CD4-positive, alpha-beta T cell treated with Interleukin-6 for 4 hours (primary cell): ENCODE measurements around the gene EFR3B.
"Not testable (repeated sequence)": the region's sequence is repeated elsewhere in the genome, so short reads cannot be mapped to it uniquely, and the experiment has no call there.

Experiments
- DNase-seq: peaks from one replicate; pipeline ENCODE4 v3.0.0-alpha.2; 2020; ENCODE audit warnings: mixed read lengths

Gene EFR3B

GRCh38 chr2:25151718-25152117 lies 109.8 kb downstream of the EFR3B start:
- no peak for DNase-seq

DNA sequence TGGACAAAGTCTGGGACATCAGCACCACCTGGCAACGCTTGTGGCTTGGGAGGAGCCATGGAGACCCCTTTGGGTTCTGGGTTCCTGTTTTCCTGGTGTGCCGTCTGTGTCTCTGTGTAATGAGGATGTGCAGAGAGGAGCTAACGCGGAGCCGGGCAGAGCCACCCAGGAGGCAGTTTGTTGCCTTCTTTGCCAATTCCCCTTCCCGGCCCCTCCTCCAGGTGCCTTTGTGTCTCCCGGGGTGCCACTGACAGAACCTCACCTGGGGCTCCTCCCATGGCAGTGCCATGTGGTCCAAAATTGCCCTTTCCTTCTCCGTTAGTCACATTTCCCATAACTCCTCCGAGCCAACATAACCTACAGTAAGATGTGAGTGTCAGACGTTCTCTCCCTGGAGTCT lies 113.5 kb downstream of the EFR3B start:
- no peak for DNase-seq

- DNase-seq = no peak
These were observed 116.4 kb downstream of the EFR3B start for GRCh38 chr2:25158096-25158852.

DNA sequence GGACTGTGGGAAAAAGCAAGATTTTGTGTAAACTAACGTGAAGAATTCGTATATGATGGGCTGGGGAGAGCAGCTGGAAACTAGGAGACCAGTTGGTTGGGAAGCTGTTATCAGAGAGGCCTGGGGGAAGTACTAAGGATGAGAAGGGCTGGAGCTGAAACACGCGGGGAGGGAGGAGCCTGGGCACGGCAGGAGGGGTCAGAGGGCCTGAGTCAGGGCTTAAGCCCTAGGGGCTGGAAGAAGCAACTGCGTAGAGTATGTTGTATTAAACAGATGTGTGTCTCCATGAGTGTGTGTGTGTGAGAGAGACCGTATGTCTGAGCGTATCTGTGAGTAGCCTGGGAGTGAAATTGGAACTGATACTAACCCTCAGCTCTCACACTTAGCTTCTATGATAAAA lies 118.1 kb downstream of the EFR3B start:
- no peak for DNase-seq

- DNase-seq = no peak
These were observed 118.5 kb downstream of the EFR3B start for GRCh38 chr2:25160376-25160775.

DNA sequence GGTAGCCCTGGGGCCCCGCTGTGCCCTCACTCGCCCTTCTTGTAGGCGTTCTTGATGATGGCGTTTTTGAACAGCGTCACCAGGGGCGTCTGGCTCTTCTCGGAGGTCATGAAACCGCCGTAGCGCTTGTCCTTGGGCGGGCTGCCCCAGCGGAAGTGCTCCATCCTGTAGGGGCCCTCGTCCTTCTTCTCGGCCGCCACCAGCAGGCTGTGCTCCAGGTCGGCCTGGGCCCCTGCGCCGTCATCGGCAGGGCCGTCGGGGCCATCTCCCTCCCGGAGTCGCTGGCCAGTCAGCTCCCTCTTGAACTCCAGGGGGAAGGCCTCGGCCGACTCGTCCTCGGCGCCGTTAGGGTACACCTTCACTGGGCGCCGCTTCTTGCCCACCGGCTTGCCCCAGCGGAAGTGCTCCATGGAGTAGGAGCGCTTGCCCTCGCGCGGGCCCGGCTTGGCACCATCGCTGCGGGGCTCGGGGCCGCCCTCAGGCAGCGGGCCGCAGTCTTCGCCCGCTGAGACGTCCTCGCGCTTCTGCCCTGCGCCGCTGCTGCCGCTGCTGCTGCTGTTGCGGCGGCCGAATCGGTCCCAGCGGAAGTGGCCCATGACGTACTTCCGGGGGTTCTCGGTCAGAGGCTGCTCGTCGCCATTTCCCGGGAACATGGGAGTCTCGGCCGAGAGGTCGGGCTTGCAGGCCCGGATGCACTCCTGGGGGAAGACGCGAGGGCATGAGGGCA lies 119.3 kb downstream of the EFR3B start:
- DNase-seq = peak; percentile 74

DNA sequence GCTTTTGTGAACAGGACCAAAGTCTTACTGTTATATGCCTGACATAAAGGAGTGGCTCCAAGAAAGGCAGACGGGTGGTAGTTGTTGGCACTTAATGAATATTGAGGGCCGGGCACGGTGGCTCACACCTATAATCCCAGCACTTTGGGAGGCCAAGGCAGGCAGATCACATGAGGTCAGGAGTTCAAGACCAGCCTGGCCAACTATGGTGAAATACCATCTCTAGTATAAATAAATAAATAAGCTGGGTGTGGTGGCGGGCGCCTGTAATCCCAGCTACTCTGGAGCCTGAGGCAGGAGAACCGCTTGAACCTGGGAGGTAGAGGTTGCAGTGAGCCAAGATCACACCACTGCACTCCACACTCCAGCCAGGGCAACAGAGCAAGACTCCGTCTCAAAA lies 120.2 kb downstream of the EFR3B start:
- DNase-seq = not testable (repeated sequence)

DNA sequence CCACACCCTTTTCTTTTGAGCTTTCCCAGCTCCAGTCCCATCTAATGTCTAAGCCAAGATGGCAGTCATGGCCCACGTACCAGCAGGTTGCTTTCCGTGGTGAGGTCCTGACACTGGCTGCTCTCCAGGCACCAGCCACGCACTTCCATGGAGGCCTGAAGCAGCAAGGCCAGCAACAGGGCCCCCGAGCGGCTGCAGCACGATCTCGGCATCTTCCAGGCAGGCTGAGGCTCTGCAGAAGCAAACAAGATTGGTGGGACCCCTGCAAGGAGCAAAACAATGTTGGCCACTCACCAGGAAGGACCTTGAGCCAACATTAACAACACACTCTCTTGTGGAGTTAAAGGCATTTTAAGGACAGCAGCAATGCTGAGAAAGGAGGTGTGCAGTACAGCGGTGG lies 122.7 kb downstream of the EFR3B start:
- no peak for DNase-seq

- peak; percentile 61 for DNase-seq
These were observed 124.4 kb downstream of the EFR3B start for GRCh38 chr2:25165992-25166875.

DNA sequence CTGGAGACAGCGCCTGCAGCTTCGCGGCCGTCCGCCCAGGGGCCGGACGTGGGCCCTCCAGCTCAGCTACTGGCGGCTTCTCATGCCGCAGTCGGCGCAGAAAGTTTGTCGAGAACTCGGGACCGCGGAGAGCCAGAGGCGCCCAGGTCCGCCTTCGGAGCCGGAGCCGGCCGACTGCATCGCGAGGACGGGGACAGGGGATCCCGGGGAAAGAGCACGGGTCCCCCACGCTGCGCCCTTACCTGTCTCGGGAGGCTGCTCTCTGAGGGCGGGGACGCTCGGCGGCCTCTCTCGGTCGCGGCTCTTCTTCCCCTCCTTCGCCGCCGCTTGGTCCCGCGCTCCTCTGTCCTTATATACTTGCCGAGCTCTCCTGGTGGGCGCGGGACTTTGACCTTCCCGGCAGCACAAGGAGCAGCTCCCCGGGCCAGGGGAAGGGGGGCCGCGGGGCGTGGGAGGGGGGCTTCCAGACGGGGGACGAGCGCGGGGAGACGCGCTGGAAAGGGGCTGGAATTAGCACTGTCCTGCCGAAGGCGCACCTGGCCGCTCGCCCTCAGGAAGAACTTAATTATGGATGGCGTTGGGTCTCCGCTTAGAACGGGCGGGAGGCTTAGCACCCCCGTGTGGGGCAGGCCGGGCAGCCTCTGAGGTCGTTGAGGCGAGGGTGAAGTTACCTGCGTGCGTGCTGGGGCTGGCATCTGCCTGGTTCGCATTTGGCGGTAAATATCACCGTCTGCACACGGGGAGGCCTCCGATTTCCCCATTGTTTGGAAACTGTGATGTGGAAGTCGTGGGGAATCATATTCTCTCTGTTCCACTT lies 126.6 kb downstream of the EFR3B start, which contains the start of gene POMC:
POMC (minus strand) TSS at position 325 of the 817 bp plus-strand sequence. CDS start 3,808 bp downstream, outside the sequence.
- DNase-seq = peak; percentile 41

DNA sequence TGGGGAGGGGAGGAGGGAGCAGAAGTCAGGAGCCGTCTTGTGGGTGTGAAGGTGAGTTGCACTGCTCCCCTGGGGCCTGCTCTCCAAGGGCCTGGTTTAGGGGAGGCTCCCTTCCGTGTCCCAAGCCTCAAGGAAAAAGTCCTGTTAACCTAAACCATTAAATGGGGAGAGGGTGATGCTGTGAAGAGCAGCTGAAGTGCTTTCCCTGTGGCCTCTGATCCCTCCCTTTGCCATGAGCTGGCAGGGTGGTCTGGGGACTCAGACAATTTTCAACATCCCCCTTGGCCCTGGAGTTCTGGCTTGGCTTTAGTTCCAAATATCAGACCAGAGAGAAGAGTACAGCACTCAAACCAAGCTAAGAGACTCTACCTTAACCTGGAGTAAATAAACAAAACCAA lies 127.2 kb downstream of the EFR3B start:
- no peak for DNase-seq

DNA sequence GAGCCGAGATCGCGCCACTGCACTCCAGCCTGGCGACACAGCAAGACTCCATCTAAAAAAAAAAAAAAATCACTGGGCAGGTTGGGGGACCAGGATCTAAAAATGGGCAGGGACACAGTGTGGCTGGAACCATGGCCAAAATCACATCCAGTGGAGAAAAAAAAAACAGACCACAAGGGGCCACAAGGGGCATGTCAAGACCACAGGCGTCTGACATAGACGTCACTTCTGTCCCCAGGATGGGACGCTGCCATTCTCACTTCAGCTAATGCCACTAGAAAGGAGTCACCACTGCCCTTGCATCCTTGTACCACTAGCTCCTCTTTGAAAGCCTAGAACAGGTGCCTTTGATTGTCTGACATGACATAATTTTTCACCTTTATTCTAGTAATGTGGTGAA lies 129.0 kb downstream of the EFR3B start:
- no peak for DNase-seq

GRCh38 chr2:25173719-25174118 lies 131.8 kb downstream of the EFR3B start:
- DNase-seq = no peak

- DNase-seq = no peak
These were observed 132.5 kb downstream of the EFR3B start for GRCh38 chr2:25174192-25174861.

DNA sequence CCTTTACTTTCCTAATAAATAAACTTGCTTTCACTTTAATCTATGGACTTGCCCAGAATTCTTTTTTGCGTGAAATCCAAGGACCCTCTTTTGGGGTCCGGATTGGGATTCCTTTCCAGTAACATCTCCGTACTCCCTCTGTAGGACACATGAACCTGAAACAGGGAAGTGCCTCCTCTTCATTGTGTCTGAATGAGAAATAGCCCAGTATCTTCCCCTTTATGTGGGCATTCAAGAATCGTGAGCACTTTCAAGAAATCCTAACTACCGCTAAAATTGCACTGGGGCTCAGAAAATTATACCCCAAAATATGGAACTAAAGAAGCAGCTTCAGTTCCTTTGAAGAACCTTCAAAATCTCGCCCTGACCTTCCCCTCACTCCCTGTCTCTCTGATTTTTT lies 134.3 kb downstream of the EFR3B start:
- DNase-seq = no peak

GRCh38 chr2:25176541-25177181 lies 134.8 kb downstream of the EFR3B start:
- DNase-seq = no peak

DNA sequence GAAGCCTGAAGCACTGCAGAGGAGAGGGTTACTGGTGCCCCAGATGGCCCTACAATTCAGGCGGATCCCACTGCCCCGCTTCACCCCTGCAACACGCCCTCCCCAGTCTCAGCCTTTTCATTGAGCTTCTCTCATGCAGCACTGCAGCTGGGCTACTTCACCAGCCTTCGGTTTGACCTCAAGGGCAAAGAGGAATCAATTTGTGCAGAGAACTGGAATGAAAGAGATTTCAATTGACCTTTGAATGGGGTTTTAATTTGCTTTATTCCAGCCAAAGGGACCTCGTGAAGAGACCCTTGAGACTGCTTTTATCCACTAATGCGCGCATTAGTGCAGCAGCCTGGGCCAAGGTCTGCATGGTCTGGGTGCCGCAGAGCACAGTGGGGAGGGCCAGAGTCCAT lies 135.3 kb downstream of the EFR3B start:
- DNase-seq = no peak

- no peak for DNase-seq
These were observed 137.1 kb downstream of the EFR3B start for GRCh38 chr2:25178976-25179375.

- DNase-seq = no peak
These were observed 142.4 kb downstream of the EFR3B start for GRCh38 chr2:25184254-25184653.

DNA sequence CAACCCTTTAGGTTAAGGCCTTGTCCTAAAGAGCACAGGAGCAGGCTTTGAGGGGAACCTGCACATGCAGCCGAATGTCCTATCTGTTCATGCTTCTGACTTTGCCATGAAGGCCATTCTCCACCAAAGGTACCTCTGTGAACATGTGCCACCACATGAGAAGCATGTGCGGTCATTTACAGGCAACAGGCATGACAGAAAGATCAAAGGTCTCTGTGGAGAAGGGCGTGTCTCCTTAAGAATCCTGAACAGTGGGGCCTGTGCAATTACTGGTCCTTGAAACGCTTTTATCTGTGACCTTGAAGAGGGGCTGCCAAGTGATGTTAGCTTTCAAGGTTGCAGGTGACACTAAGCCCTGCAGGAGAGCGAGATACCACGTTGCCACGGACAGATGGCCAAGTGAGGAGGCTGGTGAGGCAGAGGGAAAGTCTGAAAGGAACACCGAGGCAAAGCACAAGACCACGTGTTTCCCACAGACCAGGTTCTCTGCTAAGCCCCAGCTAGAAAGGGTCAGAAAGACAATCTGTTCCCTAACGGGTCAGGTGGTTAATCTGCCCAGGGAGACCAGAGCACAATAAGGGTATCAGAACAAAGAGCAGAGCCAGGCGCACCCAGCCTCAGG lies 146.0 kb downstream of the EFR3B start:
- DNase-seq = no peak

GRCh38 chr2:25188405-25188804 lies 146.5 kb downstream of the EFR3B start:
- no peak for DNase-seq
